Heart left ventricle (tissue), 16 donors: ENCODE measurements around the gene GXYLT2. TPM values are rescaled to one million over a fixed set of nuclear protein-coding genes. Genes with fewer than 3 reads are reported as not detected.

ENCODE experiments used
- ATAC-seq, 4 donors: fragments of 200-7000 bp; cut with Tn5 transposase; one replicate each; pipeline ENCODE4 v1.9.1; 2020 to 2022; ENCODE audit warnings: moderate library complexity in 4 of 4, mild to moderate bottlenecking in 3 of 4, moderate number of reproducible peaks in 1 of 4
- DNase-seq, 5 donors: peaks; one replicate each; pipeline ENCODE4 v3.0.0-alpha.2; 2020
- H3K27ac ChIP-seq, 12 donors: fragments of 200-600 bp; sonication (generic) in 4 of 12; one replicate each; pipeline versions ENCODE4 v1.5.0 to v1.8.0; 2016 to 2022; ENCODE audit warnings: mild to moderate bottlenecking in 2 of 12
- H3K27me3 ChIP-seq, 9 donors: fragments of 200-600 bp; sonication (generic) in 2 of 9; one replicate each; pipeline versions ENCODE4 v1.5.1 to v1.8.0; 2016 to 2022; ENCODE audit warnings: mild to moderate bottlenecking in 3 of 9
- H3K36me3 ChIP-seq, 9 donors: fragments of 200-600 bp; sonication (generic) in 2 of 9; one replicate each; pipeline versions ENCODE4 v1.5.0 to v1.8.0; 2018 to 2022; ENCODE audit warnings: mild to moderate bottlenecking in 2 of 9
- H3K4me1 ChIP-seq, 12 donors: fragments of 200-600 bp; sonication (generic) in 4 of 12; one replicate each; pipeline versions ENCODE4 v1.5.0 to v1.8.0; 2016 to 2022; ENCODE audit warnings: mild to moderate bottlenecking in 3 of 12
- H3K4me3 ChIP-seq, 12 donors: fragments of 200-600 bp; sonication (generic) in 4 of 12; one replicate each; pipeline versions ENCODE4 v1.5.0 to v1.8.0; 2017 to 2022; ENCODE audit warnings: mild to moderate bottlenecking in 9 of 12, moderate library complexity in 4 of 12
- H3K9me3 ChIP-seq, 12 donors: fragments of 200-600 bp; sonication (generic) in 4 of 12; one replicate each; pipeline versions ENCODE4 v1.5.0 to v1.8.0; 2016 to 2022; ENCODE audit warnings: mild to moderate bottlenecking in 1 of 12
- POLR2A ChIP-seq, 2 donors: fragments of 450-650 bp; IDR thresholded peaks; one replicate each; pipeline ENCODE4 v1.6.1; 2017; ENCODE audit warnings: antibody characterized with exemption in 2 of 2, mild to moderate bottlenecking in 2 of 2, moderate library complexity in 2 of 2
- WGBS, 4 donors: extraction: QIAGEN DNeasy Blood & Tissue Kit in 2 of 4; methylation state at CpG; one replicate each; pipeline versions ENCODE4 v1.1.5 to v1.1.7; 2013 to 2018; 5-methylcytosine and 5-hydroxymethylcytosine counted together
- intact Hi-C, 10 donors: fragments of 100-400 bp; cut with DNase I; formaldehyde crosslinking; loops; one replicate each; pipeline versions ENCODE4 v1.11.1 to v1.14.2; 2022
- polyA plus RNA-seq, 2 donors: library from polyadenylated mRNA; stranded (reverse); fragments of 200-250 nt; gene quantifications; one replicate each; pipeline ENCODE4 v1.2.3, GENCODE V29; 2013
- total RNA-seq, 9 donors: library from RNA; depleted of rRNA in 2 of 9; stranded (reverse); fragments of >200 nt in 2 of 9; fragmentation: NEBNext Ultra II Directional in 3 of 9; extraction: Animal tissue kit (Norgen Biotek cat#: 25700) in 3 of 9; gene quantifications; one replicate each; pipeline versions ENCODE4 v1.1.0 to v1.2.4, GENCODE V29; 2016 to 2023
- TF ChIP-seq, protein P1 (sequence below), 12 donors: fragments of 200-600 bp; sonication (generic) in 4 of 12; IDR thresholded peaks; one replicate each; pipeline versions ENCODE4 v1.5.0 to v1.8.0; 2018 to 2022; ENCODE audit warnings: antibody characterized with exemption in 12 of 12, mild to moderate bottlenecking in 5 of 12
- donor health status: ischemic (EF 13 %, LVEDD 7.1; RV severe dilation, severe dysfunction).
- donor health status: healthy with polysubstance abuse.
- donor health status: DM: no; HTN: yes; CAD: no.
- donor health status: DM: no; HTN: no; CAD: no.
- donor health status: ischemic (EF 25% LVEDD 6.9; RV normal size, moderate dysfunction).
- donor health status: ischemic (EF 25% LVEDD 5.7; RV mildly dilated, moderate dysfunction).
- donor health status: healthy.
- donor health status: DM: yes; HTN: yes; CAD: no.
- donor health status: ischemic (EF 35%, LVEDD 5.7; RV mildly dilated, moderate dysfunction).
- donor health status: nonischemic (EF 11% LVEDD 7.7; RV severe dilation, severe dysfunction).
- donor health status: DM: yes; HTN: yes; CAD: no.
- donor health status: PGD.
- donor health status: ischemic (EF 29% LVEDD 5.4; RV normal size, mild dysfunction).
- donor health status: nonischemic (EF 23%, LVEDD 6.1; RV moderate dilation, normal function).

The GXYLT2 gene
- total and polyA plus RNA-seq, 11 donors, result 3.4 to 35.2 (median 15.0) TPM

GRCh38 chr3:73007992-73008712 is 120.3 kb downstream of the GXYLT2 start:
- peaks cover 3 to 79% (median 41%) of the 10 kb centered on the region in 12 donors for H3K4me1 ChIP-seq
- ATAC-seq (no peak), DNase-seq (no peak)
- H3K9me3 ChIP-seq, result no peaks in the 10 kb centered on the region
- 35 to 41% (median 38%) methylated on average over 6 of the region's 6 CpGs for WGBS, 4 donors
- peaks cover 0 to 45% (median 22%) of the 10 kb centered on the region in 9 donors for H3K36me3 ChIP-seq
- H3K4me3 ChIP-seq, result no peak overlapping the region
- intact Hi-C loops, result loop anchor here in 3 of 10 donors (10.0 kb wide), 1 partner anchor 47 kb away; no protein-coding TSS in a partner anchor
- H3K27me3 ChIP-seq, result no peaks in the 10 kb centered on the region
- TF ChIP-seq POLR2A (IDR thresholded peaks at IDR 0.05), result no peak
- TF ChIP-seq, protein P1, sequence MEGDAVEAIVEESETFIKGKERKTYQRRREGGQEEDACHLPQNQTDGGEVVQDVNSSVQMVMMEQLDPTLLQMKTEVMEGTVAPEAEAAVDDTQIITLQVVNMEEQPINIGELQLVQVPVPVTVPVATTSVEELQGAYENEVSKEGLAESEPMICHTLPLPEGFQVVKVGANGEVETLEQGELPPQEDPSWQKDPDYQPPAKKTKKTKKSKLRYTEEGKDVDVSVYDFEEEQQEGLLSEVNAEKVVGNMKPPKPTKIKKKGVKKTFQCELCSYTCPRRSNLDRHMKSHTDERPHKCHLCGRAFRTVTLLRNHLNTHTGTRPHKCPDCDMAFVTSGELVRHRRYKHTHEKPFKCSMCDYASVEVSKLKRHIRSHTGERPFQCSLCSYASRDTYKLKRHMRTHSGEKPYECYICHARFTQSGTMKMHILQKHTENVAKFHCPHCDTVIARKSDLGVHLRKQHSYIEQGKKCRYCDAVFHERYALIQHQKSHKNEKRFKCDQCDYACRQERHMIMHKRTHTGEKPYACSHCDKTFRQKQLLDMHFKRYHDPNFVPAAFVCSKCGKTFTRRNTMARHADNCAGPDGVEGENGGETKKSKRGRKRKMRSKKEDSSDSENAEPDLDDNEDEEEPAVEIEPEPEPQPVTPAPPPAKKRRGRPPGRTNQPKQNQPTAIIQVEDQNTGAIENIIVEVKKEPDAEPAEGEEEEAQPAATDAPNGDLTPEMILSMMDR (IDR thresholded peaks at IDR 0.05), result no peak
- H3K27ac ChIP-seq, result peak overlapping the region in 1 of 12 donors; percentile 9

GRCh38 chr3:73009008-73009407 is 121.2 kb downstream of the GXYLT2 start:
- DNase-seq (no peak), ATAC-seq (no peak)
- intact Hi-C loops, result loop anchor here in 3 of 10 donors (10.0 kb wide), 1 partner anchor 46 kb away; no protein-coding TSS in a partner anchor
- TF ChIP-seq, protein P1 (IDR thresholded peaks at IDR 0.05), result no peak
- no peak for TF ChIP-seq POLR2A (IDR thresholded peaks at IDR 0.05)
- 52 to 58% (median 54%) methylated on average over 4 of the region's 4 CpGs for WGBS, 4 donors
- H3K4me1 ChIP-seq, result peaks cover 3 to 79% (median 40%) of the 10 kb centered on the region in 12 donors
- peaks cover 0 to 39% (median 22%) of the 10 kb centered on the region in 9 donors for H3K36me3 ChIP-seq
- H3K27ac ChIP-seq, result no peak overlapping the region
- H3K4me3 ChIP-seq, result no peak overlapping the region
- no peaks in the 10 kb centered on the region for H3K9me3 ChIP-seq
- no peaks in the 10 kb centered on the region for H3K27me3 ChIP-seq

- peaks cover 3 to 77% (median 39%) of the 10 kb centered on the region in 12 donors for H3K4me1 ChIP-seq
- TF ChIP-seq, protein P1 (IDR thresholded peaks at IDR 0.05), result no peak
- TF ChIP-seq POLR2A (IDR thresholded peaks at IDR 0.05), result no peak
- intact Hi-C loops, result loop anchor here in 3 of 10 donors (10.0 kb wide), 1 partner anchor 45 kb away; no protein-coding TSS in a partner anchor
These were observed 121.9 kb downstream of the GXYLT2 start for GRCh38 chr3:73009750-73010149.

GRCh38 chr3:73010158-73010557 is 122.3 kb downstream of the GXYLT2 start:
- Histone ChIP-seq H3K4me1 (peaks cover 3 to 77% (median 39%) of the 10 kb centered on the region in 12 donors), H3K27me3 (no peaks in the 10 kb centered on the region), H3K36me3 (peaks cover 0 to 44% (median 22%) of the 10 kb centered on the region in 9 donors), H3K9me3 (no peaks in the 10 kb centered on the region), H3K27ac (peak overlapping the region in 1 of 12 donors; percentile 27), H3K4me3 (no peak overlapping the region)
- DNase-seq, result no peak
- 76 to 86% (median 82%) methylated on average over 6 of the region's 6 CpGs for WGBS, 4 donors
- intact Hi-C loops, result no loop called here
- peak in 2 of 4 donors; percentile 20 to 28 for ATAC-seq
- no peak for TF ChIP-seq POLR2A (IDR thresholded peaks at IDR 0.05)
- TF ChIP-seq, protein P1 (IDR thresholded peaks at IDR 0.05), result no peak

More at GRCh38 chr3:73009750-73010149, 121.9 kb downstream of the GXYLT2 start:
- no peak overlapping the region for H3K27ac ChIP-seq
- no peaks in the 10 kb centered on the region for H3K27me3 ChIP-seq
- H3K36me3 ChIP-seq, result peaks cover 0 to 40% (median 22%) of the 10 kb centered on the region in 9 donors
- no peak overlapping the region for H3K4me3 ChIP-seq
- 66 to 75% (median 68%) methylated on average over 3 of the region's 3 CpGs for WGBS, 4 donors
- no peaks in the 10 kb centered on the region for H3K9me3 ChIP-seq
- ATAC-seq (no peak), DNase-seq (no peak)
